Transverse colon (tissue), 3 donors: Measurements from ENCODE around the gene PDLIM7.

Experiments
- POLR2A ChIP-seq: fragments of 450-650 bp; IDR thresholded peaks from one replicate; pipeline ENCODE4 v1.6.1; 2016; ENCODE audit warnings: antibody characterized with exemption, mild to moderate bottlenecking, moderate library complexity
- TF ChIP-seq, protein P1 (sequence below), 5 experiments: fragments of 200-600 bp in 3 of 5; fragments of 450-650 bp in 2 of 5; sonication (generic) in 3 of 5; IDR thresholded peaks; 1 replicate in 2 of 5; 2 replicates in 3 of 5; pipeline ENCODE4 v1.5.1; 2016 to 2017; ENCODE audit warnings: antibody characterized with exemption in 5 of 5, inconsistent platforms in 3 of 5, mild to moderate bottlenecking in 2 of 5, moderate library complexity in 1 of 5

DNA sequence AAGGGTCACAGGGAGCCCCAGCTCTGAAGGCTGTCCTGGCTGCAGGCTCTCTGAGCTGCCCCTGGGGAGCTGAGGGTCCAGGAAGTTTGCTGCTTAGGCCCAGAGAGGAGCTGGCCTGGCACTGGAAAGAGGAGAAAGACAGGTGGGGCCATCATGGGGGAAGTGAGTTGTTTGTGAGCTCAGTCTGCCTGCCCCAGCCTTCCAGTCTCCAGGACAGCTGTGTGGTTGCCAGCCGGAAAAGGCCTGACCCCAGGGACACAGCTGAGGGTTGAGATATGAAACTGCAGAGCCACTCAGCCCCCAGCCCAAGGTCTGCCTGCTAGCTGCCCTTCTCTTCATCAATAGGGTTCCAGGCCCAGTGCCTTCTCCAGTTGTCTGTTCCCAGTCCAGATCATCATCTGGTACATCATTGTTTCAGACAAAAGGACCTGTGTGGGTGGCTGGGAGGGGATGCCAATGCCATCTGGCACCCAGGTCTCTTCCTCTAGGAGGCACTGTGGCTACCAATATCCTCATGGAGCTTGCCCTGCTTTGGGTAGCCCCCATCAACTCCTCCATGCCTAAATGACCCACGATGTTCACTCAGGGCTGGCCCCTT, 23.6 kb upstream of the PDLIM7 start:
- TF ChIP-seq POLR2A, result no peak
- TF ChIP-seq, protein P1, sequence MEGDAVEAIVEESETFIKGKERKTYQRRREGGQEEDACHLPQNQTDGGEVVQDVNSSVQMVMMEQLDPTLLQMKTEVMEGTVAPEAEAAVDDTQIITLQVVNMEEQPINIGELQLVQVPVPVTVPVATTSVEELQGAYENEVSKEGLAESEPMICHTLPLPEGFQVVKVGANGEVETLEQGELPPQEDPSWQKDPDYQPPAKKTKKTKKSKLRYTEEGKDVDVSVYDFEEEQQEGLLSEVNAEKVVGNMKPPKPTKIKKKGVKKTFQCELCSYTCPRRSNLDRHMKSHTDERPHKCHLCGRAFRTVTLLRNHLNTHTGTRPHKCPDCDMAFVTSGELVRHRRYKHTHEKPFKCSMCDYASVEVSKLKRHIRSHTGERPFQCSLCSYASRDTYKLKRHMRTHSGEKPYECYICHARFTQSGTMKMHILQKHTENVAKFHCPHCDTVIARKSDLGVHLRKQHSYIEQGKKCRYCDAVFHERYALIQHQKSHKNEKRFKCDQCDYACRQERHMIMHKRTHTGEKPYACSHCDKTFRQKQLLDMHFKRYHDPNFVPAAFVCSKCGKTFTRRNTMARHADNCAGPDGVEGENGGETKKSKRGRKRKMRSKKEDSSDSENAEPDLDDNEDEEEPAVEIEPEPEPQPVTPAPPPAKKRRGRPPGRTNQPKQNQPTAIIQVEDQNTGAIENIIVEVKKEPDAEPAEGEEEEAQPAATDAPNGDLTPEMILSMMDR (IDR thresholded peaks at IDR 0.05), result no peak
